T-helper 1 cell (primary cell): ENCODE data around the gene ADGRG7.

Experiments used
- DNase-seq, 5 donors: peaks; one replicate each; pipeline ENCODE4 v3.0.0-alpha.2; 2012 to 2020

Gene ADGRG7

GRCh38 chr3:100600181-100601042 lies 9.0 kb upstream of the ADGRG7 start:
- no peak for DNase-seq

DNA sequence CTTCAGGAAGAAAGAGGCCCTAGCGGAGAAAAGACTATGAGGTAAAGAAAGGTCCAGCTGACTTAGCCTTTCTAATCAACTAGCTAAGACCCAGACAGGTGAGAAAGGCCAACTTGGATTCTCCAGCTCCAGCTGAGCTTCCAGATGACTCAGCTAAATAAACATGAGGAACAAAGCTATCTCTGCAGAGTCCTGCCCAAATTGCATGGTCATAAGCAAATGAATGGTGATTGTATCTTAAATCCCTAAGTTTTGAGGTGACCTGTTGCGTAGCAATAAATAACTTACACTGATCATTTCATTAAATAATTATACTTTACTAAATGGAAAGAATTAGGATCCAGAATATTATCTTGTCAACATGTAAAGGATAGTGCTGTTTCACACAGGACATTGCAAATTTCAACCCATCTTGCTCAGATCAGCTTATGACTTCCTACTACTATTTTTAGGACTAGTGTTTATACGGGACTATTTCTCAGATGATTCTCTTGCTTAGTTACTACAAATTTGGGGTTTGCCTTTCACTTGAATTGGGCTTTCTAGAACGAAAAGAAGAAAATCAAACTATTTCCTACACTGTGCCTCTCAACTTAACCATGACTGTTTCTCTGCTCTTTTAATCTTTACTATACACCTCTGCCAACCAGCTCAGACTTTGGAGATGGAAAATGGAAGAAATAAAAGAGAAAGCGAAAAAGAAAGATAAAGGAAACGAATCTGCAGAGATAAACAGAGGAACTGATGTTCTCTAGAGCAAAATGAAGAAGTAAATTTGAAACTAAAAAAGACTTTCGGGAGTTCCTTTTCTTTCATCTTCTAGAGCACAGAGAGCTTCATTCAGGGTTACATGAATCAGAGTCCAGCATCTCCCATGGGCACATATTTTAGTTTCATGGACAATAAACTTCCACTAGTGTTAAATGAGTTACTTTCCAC lies 6.6 kb upstream of the ADGRG7 start:
- DNase-seq: peak in 1 of 5 donors; percentile 19

- peak in 1 of 5 donors; percentile 4 for DNase-seq
Measured at GRCh38 chr3:100603469-100603868, 5.9 kb upstream of the ADGRG7 start.

- DNase-seq: no peak
Measured at GRCh38 chr3:100605358-100605757, 4.0 kb upstream of the ADGRG7 start.

DNA sequence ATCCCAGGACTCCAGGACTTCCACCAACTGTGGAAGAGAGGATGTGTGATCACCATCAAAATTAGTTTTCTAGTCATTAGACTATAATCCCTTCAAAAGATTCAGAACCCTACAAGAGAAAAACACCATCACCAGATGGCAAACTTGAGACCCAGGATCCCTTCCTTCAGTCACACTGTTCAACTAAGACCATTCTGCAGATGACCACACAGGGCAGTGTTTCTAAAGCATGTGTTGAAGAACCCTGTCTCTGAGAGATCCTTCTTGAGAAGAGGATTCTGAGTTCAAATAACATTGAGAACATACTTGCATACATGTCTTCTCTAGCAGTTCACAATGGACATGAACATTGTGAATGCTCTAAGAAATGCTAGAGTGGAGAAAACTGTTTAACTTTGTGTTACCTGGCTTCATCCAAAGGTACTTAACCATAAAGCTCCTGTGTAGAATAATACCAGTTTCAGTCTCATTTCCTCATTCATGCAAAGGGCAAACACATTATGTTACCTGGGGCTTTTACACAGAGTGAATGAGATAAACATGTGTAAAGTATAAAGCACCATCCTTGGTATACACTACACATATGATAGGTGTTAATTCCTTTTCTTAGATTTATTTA lies 2.4 kb upstream of the ADGRG7 start:
- no peak for DNase-seq

DNA sequence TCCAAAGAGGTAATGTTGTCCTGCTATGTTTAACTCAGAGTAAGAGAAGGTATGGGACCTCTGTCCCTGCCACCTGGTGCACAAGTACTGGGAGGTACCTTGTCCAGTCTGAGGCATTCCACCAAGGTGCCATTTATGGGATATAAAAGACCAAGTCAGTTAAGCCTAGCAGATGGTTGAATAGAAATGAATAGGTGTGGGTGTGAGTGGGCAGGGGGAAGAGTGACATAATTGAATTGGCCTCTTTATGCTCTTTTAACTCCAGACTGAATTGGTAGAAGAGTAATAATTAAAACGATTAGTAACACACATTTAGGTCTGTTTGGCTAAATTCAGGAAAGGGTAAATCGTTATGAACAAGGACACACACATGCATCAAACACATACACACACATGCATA lies 562 bp downstream of the ADGRG7 start:
- no peak for DNase-seq

GRCh38 chr3:100611221-100611620 lies 1.8 kb downstream of the ADGRG7 start:
- DNase-seq: no peak

GRCh38 chr3:100613721-100614390 lies 4.5 kb downstream of the ADGRG7 start:
- no peak for DNase-seq

DNA sequence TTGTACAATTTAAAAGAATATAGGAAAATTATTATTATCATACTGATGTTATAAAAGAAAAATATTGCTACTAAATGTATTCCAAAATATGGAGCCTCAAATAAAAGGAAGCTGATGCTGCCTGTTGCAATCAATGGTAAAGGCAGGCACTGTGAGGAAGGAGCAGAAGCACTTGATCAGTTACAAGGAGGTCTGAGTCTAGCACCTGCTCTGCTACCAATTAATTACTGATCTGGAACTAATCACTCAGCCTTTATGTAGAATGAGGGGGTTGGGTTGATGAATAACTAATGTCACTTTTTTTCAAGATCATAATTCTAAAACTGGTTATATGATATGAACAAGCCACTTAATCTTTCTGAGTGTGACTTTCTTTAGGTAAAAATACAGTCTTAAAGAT lies 5.5 kb downstream of the ADGRG7 start:
- DNase-seq: no peak

DNA sequence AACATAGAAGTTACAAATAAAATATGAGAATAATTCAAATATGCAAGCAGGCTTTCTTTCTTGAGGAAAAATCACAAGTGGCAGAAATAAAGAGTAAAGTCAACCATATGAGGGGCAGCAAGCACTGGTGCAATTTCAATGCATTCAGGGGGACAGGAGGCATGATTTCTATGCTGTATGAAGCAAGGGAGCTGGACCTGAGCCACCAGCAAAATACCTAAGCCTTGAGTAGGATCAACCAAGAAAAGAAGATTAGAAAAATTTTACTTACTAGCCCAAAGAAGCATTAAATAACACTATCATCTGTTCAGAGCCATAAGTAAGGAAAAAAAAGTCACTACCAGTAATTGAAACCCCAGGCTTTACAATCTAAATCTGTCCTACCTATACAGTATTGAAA lies 6.3 kb downstream of the ADGRG7 start:
- no peak for DNase-seq

GRCh38 chr3:100621251-100621650 lies 11.8 kb downstream of the ADGRG7 start:
- no peak for DNase-seq

- no peak for DNase-seq
Measured at GRCh38 chr3:100627491-100627890, 18.1 kb downstream of the ADGRG7 start.

GRCh38 chr3:100629421-100630127 lies 20.2 kb downstream of the ADGRG7 start:
- no peak for DNase-seq

- no peak for DNase-seq
Measured at GRCh38 chr3:100630664-100631063, 21.3 kb downstream of the ADGRG7 start.

GRCh38 chr3:100631236-100631635 lies 21.8 kb downstream of the ADGRG7 start:
- DNase-seq: no peak

DNA sequence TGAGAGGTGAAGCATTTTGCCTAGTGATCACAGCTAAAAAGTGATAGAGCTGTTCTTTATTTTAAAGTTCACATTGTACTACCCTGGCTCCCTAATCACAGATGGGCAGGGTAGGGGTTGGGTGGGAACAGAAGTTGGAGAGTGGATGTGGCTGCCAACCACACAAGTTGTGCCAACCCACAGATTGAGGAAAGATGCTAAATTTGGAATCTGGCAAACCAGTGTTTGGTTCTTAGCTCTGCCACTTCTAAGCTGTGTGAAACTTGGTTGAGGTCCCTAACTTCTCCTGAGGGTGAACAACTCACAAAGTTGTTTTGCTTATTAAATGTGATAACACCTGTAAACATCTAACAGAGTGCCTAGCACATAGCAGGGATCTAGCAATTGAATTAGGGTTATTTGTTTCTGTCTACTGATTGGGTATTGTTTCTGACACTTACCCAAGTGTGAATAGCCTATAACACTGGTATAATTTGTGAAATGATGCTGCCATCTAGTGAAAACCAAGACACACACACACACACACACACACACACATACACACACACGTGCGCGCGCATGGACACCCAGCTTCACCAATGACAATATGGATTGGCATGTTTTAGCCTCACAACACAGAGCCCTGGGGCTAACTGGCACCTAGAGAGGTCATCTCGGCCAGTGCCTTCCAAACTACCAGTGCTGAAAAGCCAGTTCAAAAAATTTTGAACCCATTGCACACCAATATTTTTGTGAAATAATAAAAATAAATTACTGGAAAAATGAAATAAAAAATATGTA lies 25.3 kb downstream of the ADGRG7 start:
- peak in 1 of 5 donors; percentile 36 for DNase-seq

GRCh38 chr3:100635273-100635701 lies 25.9 kb downstream of the ADGRG7 start:
- no peak for DNase-seq

DNA sequence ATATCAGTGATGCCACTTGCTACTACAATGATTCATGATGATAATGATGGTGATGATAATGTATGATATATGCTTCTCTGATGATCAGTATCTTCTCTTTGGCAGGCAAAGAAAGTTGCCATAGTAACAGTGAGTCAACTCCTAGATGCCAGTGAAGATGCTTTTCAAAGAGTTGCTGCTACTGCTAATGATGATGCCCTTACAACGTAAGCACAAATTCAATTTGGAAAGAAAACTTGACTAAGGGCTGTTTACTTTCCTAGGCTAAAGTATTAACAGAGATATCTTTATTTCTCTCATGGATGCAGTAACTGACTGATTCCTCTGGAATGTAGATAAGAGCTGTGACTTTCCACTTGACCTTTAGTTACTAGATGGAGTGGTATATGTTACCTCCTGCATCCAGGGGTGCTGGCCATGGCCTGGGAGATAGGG lies 27.8 kb downstream of the ADGRG7 start:
- no peak for DNase-seq

- no peak for DNase-seq
Measured at GRCh38 chr3:100640633-100641032, 31.2 kb downstream of the ADGRG7 start.

- DNase-seq: no peak
Measured at GRCh38 chr3:100641471-100642032, 32.2 kb downstream of the ADGRG7 start.

DNA sequence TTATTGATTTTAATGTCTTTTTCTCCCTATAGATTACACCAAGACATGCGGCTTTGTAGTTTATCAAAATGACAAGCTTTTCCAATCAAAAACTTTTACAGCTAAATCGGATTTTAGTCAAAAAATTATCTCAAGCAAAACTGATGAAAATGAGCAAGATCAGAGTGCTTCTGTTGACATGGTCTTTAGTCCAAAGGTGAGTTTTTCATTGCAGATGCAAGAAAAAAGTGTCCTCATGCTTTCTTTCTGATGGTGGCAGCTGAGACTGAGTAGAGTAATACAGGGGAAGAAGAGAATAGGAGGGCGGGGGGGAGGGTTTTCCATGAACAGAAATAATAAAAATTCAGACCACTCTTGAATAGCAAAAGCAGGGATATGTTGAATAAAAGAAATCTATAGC lies 36.5 kb downstream of the ADGRG7 start:
- DNase-seq: no peak
